ENCODE measurements around the gene NGB.

NGB gene

GRCh38 chr14:77260631-77261030 lies 10.4 kb downstream of the NGB start:
- DNase-seq: no peak

DNA sequence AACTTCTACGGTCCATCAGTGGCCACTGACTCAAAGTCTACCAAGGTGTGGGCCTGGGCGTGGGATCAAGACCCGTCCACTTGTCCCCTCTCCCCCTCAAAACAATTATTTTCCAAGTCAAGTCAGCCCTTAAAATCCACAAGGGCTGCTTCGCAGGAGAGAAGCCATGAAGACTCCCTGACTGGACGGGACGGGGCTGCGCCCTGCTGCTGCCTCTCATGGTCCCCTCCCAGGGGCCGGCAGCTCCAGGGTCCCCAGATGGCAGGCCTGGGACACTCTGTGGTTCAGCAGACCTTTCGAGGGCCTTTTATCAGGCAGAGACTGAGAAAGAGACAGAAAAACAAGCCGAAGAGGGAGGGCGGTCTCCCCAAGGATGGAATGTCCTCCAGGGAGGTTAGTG lies 10.8 kb downstream of the NGB start:
- no peak for DNase-seq

DNA sequence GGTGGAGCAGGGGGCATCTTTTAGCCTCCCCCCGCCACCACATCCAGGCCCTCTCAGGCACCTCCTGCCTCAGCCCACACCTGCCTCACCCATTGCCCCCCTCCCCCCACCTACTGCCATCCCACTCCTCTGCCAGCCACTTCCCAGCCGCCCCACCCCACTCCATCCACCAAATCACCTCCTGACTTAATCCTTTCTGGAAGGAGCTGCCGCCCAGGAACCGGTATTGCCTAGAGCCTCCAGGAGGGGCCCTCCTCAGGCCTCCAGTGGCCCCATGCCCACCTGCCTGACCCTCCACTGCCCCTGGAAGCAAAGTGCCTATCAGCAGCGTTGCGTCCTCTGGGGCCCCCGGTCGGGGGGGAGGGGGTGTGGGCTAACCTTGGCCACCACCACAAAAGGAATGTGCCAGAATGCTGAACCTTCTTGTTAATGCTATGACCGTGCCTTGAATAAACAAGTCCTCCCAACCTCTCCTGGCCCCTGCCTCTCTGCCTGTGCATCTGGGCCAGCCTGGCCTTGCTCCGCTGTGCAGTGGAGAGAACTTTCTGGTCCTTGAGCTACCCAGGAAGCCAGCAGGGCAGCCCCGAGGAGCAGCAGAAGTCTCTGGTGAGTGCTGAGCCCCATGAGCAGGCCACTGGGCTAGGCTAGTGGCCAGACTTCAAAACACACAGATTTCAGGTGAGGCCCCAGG lies 11.8 kb downstream of the NGB start:
- DNase-seq: no peak

GRCh38 chr14:77258566-77258965 lies 12.4 kb downstream of the NGB start:
- no peak for DNase-seq

GRCh38 chr14:77257700-77258099 lies 13.3 kb downstream of the NGB start:
- no peak for DNase-seq

GRCh38 chr14:77256694-77257093 lies 14.3 kb downstream of the NGB start:
- no peak for DNase-seq

- no peak for DNase-seq
Observed at GRCh38 chr14:77253333-77254190, 17.4 kb downstream of the NGB start.

DNA sequence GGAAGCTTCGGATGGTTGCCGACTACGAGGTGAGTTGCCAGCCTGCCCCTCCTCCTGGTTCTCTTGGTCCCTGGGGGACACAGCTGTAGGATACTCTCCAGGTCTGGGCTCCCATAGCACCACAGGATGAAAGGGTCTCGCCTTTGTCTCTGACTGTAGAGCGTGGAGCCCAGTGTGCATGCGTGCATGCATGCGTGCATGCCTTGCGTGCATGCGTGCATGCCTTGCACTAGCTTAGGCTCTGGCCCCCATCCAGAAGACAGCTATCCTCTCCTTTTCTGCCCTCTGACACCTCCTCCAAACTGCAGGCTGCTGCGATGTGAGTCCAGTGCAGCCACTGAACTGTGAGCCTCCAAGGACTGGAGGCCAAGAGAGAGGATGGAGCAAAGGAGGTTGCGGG lies 19.1 kb downstream of the NGB start:
- DNase-seq: no peak

GRCh38 chr14:77250927-77251326 lies 20.1 kb downstream of the NGB start:
- no peak for DNase-seq

DNA sequence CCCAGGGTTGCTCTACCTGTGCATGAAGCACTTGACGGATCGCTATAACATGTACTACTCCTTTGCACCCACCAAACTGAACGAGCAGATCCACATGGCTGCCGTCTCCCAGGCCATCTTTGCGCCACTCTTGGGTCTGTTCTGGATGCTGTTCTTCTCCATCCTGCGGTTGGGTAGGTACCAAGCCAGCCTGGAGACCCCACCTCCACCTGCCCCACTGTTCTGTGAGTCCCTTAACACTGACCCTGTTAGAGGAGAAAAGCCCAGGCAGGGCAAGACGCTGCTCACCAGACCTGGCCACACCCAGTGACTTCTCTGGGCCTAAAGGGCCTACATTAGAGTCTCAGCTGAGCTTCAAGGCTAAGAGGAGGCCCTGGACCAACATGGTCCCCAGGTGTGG lies 21.7 kb downstream of the NGB start:
- DNase-seq: no peak

DNA sequence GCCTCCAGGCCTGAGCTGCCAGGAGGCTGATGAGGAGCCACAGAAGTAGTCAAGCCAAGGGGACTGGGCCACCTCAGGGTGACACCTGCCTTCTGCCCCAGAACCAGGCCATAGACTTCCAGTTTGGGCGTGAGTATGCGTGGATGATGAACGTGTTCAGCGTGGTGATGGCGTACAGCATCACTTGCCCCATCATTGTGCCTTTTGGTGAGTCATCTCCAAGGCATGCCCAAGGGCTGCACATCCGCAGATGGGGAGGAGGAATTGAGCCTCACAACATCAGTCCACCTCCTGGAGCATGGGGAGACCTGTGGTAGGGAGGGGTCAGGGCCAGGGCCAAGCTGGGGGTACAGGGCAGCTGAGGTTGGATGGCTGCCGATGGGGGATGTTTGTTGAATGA lies 22.3 kb downstream of the NGB start:
- no peak for DNase-seq

- DNase-seq: no peak
Observed at GRCh38 chr14:77246784-77247183, 24.2 kb downstream of the NGB start.

- no peak for DNase-seq
Observed at GRCh38 chr14:77245820-77246219, 25.2 kb downstream of the NGB start.

DNA sequence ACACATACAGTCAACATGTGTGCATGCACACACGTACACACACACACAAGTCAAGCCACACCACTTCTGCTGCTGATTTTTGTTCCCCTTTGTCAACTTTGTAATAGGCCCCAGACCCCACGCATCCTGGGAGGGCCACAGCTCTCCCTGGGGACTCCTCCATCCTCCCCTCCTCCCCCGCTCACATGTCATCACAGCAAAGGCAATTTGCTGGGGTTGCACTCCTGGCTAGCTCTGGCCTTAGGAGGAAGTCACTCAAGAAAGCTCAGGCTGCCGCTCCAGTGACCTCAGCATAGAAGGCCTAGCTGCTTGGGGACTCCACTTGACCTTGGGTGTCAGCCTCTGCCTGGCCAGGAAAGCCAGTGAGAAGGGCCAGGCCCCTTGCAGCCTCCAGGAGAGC lies 27.2 kb downstream of the NGB start:
- DNase-seq: no peak

GRCh38 chr14:77242752-77243151 lies 28.3 kb downstream of the NGB start:
- DNase-seq: no peak

DNA sequence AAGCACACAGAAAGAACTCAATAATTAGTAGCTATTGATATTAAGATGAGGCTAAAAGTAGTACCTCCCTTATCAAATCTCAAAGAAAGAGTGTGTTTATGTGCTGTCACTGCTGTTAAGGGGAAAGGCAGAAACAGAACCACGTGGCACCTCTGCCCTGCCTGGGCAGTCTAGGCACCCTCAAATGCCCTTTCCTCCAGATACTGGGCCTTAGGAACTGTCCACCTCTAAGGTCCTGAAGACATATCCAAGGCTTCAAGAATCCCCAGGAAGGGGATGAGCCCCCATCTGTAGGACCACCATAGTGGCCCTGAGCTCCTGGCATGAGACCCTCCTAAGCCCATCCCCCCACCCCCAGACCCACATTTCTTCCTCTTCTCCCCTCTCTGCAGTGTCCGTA lies 29.1 kb downstream of the NGB start:
- DNase-seq: no peak

DNA sequence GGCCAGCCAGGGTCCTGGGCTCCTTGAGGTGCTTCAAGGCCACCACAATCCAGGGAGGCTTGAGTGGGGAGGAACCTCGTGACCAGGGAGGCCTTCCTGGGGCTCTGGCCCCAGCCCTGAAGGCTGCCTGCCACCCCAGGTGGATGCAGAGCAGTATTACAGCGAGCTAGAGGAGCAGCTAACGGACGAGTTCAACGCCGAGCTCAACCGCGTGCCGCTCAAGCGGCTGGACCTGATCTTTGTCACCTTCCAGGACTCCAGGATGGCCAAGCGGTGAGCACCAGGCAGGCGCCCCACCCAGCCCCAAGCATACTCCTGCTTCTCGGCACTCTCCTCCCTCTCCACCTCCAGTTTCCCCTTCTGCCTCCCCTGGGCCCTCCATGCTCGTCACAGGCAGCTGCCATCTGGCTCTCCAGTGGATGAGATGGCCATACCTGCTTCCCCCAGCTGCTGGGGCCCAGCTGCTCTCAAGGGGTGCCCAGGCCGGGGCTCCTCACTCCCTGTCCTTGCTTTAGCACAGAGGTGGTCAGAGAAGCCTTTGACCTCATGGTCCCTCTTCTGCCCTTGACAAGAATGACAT lies 30.6 kb downstream of the NGB start:
- DNase-seq: no peak

DNA sequence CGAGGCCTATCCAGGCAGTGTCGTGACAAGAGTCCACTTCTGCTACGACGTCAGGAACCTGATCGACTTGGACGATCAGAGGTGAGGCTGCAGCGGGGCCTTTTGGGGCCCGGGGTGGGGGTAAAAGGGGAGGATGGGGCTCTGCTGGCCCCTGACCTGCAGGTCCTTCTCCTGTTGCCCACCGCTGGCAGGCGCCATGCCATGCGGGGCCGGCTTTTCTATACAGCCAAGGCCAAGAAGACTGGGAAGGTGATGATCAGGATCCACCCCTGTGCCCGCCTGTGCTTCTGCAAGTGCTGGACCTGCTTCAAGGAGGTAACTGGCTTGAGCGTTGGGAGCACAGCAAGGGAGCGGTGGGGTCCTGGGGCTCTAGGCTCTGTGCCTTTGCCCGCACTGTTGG lies 31.6 kb downstream of the NGB start:
- DNase-seq: no peak

- DNase-seq: no peak
Observed at GRCh38 chr14:77238996-77239395, 32.0 kb downstream of the NGB start.

DNA sequence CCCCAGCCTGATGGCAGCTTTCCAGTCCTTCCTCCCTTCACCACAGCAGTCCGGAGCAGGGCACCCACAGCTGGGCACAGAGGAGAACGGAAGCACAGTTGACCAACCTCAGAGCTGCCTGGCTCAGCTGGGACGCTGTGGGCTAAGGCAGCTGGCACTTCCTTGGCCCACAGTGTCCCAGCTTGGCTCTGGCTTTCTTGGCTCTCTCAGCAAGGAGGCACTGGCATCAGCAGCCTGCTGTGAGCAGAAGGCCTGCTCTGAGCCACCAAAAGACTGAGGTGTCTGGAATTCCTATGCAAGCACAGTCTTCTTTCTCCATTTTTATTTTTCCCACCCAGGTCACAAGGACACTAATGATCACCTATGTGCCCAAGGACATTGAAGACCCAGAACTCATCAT lies 32.6 kb downstream of the NGB start:
- no peak for DNase-seq

GRCh38 chr14:77236814-77237213 lies 34.2 kb downstream of the NGB start:
- DNase-seq: no peak

DNA sequence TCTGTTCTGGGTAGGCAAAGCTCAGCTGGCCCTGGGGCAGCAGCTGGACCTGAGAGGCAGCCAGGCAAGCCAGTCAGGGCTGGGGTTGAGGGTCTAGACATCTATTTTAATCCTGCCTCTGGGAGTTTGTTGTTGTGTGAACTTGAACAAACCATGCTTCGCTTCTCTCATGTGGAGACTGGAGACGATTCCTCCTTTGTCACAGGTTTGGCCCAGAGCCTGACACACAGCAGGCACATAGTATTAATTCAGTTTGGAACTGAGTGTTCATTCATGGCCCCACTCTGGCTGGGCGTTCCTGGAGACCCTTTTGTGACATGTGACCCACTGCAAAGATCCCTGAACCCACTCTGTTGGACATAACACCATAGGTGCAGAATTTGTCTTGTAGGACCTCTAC lies 39.3 kb downstream of the NGB start:
- DNase-seq: no peak

GRCh38 chr14:77230914-77231313 lies 40.1 kb downstream of the NGB start:
- DNase-seq: no peak

GRCh38 chr14:77228056-77228455 lies 43.0 kb downstream of the NGB start:
- no peak for DNase-seq
